Gastroesophageal sphincter (tissue), 4 donors: ENCODE data around the gene AK2. TPM values are rescaled to one million over a fixed set of nuclear protein-coding genes. Genes with fewer than 3 reads are reported as not detected.
"Not testable (repeated sequence)": the region's sequence is repeated elsewhere in the genome, so short reads cannot be mapped to it uniquely, and the experiment has no call there.

Source experiments
- ATAC-seq: fragments of 150-250 bp; one replicate; pipeline ENCODE4 v1.9.1; 2016; ENCODE audit warnings: mild to moderate bottlenecking, moderate library complexity
- H3K27ac ChIP-seq, 4 donors: fragments of 200-600 bp; sonication (generic) in 3 of 4; 1 replicate in 3 of 4; 2 replicates in 1 of 4; pipeline ENCODE4 v1.5.1; 2016 to 2019
- H3K27me3 ChIP-seq: fragments of 200-600 bp; sonication (generic); one replicate; pipeline ENCODE4 v1.5.1; 2019
- H3K36me3 ChIP-seq, 2 donors: fragments of 200-600 bp; sonication (generic); one replicate each; pipeline ENCODE4 v1.5.1; 2019; ENCODE audit warnings: control low read depth in 1 of 2
- H3K4me1 ChIP-seq, 3 donors: fragments of 200-600 bp; sonication (generic); 1 replicate in 2 of 3; 2 replicates in 1 of 3; pipeline ENCODE4 v1.5.1; 2016 to 2019; ENCODE audit warnings: control low read depth in 2 of 3
- H3K4me3 ChIP-seq, 2 donors: fragments of 200-600 bp; sonication (generic); one replicate each; pipeline ENCODE4 v1.5.1; 2019; ENCODE audit warnings: mild to moderate bottlenecking in 1 of 2, moderate library complexity in 1 of 2
- H3K9me3 ChIP-seq, 3 donors: fragments of 200-600 bp; sonication (generic); one replicate each; pipeline ENCODE4 v1.5.1; 2017 to 2019; ENCODE audit warnings: control low read depth in 2 of 3
- EP300 ChIP-seq: sonication (generic); formaldehyde crosslinking; IDR thresholded peaks from one replicate; pipeline ENCODE4 v1.6.1; 2017; ENCODE audit warnings: antibody characterized with exemption, mild to moderate bottlenecking
- POLR2A ChIP-seq, 2 donors: fragments of 450-650 bp; IDR thresholded peaks; one replicate each; pipeline ENCODE4 v1.6.1; 2017; ENCODE audit warnings: antibody characterized with exemption in 2 of 2, mild to moderate bottlenecking in 2 of 2, moderate library complexity in 1 of 2
- POLR2AphosphoS5 ChIP-seq: sonication (generic); formaldehyde crosslinking; IDR thresholded peaks from one replicate; pipeline ENCODE4 v1.6.1; 2017; ENCODE audit warnings: antibody characterized with exemption
- WGBS, 2 donors: methylation state at CpG; one replicate each; pipeline ENCODE4 v1.1.5; 2018; ENCODE audit warnings: low coverage in 1 of 2; 5-methylcytosine and 5-hydroxymethylcytosine counted together
- total RNA-seq, 4 donors: library from RNA; depleted of rRNA; stranded (reverse); fragments of >200 nt; gene quantifications; one replicate each; pipeline ENCODE4 v1.1.0, GENCODE V29; 2016
- TF ChIP-seq, protein P1 (sequence below), 4 experiments: fragments of 200-600 bp in 2 of 4; fragments of 450-650 bp in 2 of 4; sonication (generic) in 1 of 4; IDR thresholded peaks; one replicate each; pipeline ENCODE4 v1.5.1; 2017 to 2019; ENCODE audit warnings: antibody characterized with exemption in 4 of 4, mild to moderate bottlenecking in 2 of 4, moderate library complexity in 2 of 4

AK2 gene
- total RNA-seq, 4 donors from 2014 or later = 88.9 to 115 (median 97.1) TPM

DNA sequence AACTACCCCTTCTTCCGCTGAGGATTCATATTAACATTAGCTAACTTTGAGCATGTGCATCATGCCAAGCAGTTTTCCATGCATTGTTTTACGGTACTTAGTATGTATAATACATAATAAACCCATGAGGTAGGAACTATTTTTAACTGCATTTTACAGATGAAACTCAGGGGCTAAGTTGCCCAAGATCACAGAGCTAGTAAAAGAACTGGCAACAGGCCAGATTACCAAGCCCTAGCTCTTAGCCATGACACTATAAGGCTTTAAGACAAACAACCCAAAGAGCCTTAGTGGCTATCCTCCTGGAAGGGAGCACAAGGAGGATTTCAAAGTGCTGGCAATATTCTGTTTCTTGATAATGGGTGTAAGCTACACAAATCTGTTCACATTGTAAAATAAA lies 6.1 kb downstream of the AK2 start:
- TF ChIP-seq POLR2AphosphoS5 = peak; percentile 45
- TF ChIP-seq, protein P1, sequence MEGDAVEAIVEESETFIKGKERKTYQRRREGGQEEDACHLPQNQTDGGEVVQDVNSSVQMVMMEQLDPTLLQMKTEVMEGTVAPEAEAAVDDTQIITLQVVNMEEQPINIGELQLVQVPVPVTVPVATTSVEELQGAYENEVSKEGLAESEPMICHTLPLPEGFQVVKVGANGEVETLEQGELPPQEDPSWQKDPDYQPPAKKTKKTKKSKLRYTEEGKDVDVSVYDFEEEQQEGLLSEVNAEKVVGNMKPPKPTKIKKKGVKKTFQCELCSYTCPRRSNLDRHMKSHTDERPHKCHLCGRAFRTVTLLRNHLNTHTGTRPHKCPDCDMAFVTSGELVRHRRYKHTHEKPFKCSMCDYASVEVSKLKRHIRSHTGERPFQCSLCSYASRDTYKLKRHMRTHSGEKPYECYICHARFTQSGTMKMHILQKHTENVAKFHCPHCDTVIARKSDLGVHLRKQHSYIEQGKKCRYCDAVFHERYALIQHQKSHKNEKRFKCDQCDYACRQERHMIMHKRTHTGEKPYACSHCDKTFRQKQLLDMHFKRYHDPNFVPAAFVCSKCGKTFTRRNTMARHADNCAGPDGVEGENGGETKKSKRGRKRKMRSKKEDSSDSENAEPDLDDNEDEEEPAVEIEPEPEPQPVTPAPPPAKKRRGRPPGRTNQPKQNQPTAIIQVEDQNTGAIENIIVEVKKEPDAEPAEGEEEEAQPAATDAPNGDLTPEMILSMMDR (IDR thresholded peaks at IDR 0.05) = no peak
- no peak for TF ChIP-seq EP300
- peaks cover 0 to 64% (median 20%) of the 10 kb centered on the region in 3 donors for H3K4me1 ChIP-seq
- H3K36me3 ChIP-seq = peaks cover 0 to 31% of the 10 kb centered on the region in 2 donors
- no peak for ATAC-seq
- H3K27me3 ChIP-seq = no peaks in the 10 kb centered on the region
- H3K4me3 ChIP-seq = no peak overlapping the region
- H3K27ac ChIP-seq = no peak overlapping the region
- no peaks in the 10 kb centered on the region for H3K9me3 ChIP-seq
- WGBS, 2 donors = 54 to 100% methylated on average over 1 to 2 of the region's 2 CpGs

DNA sequence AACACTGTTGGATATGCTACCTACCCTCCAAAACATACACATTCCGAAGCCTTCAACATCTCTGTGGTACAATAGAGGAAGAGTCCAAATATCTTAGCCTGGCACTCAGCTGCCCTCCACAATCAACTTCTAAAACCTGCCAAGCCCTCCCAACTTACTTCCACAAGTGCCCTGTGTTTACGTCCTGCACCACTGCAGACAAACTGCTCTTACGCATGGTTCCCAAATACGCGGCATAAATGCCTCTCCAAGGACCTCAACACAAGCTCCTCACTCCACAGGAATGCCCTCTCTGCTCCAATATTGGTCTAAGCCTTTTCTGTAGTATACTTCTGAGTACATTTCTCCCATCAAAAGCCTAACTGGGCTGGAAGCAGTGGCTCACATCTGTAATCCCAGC lies 6.8 kb downstream of the AK2 start:
- Histone ChIP-seq H3K4me3 (no peak overlapping the region), H3K9me3 (no peaks in the 10 kb centered on the region), H3K27ac (no peak overlapping the region), H3K27me3 (no peaks in the 10 kb centered on the region), H3K4me1 (peaks cover 0 to 62% (median 15%) of the 10 kb centered on the region in 3 donors), H3K36me3 (peaks cover 0 to 30% of the 10 kb centered on the region in 2 donors)
- no peak for TF ChIP-seq POLR2AphosphoS5
- TF ChIP-seq, protein P1 (IDR thresholded peaks at IDR 0.05) = no peak
- no peak for TF ChIP-seq EP300
- TF ChIP-seq POLR2A (IDR thresholded peaks at IDR 0.05) = no peak
- WGBS, 2 donors = 88 to 92% methylated on average over 4 to 5 of the region's 5 CpGs
- no peak for ATAC-seq

DNA sequence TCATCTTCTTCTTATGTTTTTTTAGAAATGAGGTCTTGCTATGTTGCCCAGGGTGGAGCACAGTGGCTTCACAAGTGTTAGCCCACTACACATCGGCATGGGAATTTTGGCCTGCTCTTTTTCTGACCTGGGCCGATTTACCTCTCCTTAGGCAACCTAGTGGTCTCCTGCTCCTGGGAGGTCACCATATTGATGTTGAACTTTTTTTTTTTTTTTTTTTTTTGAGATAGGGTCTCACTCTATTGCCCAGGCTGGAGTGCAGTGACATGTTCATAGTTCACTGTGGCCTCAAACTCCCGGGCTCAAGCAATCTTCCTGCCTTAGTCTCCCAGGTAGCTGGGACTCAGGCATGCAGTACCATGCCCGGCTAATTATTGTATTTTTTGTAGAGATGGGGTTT lies 7.5 kb downstream of the AK2 start:
- Histone ChIP-seq H3K9me3 (no peaks in the 10 kb centered on the region), H3K27ac (no peak overlapping the region), H3K27me3 (no peaks in the 10 kb centered on the region), H3K4me3 (no peak overlapping the region), H3K36me3 (peaks cover 0 to 27% of the 10 kb centered on the region in 2 donors), H3K4me1 (peaks cover 0 to 55% (median 11%) of the 10 kb centered on the region in 3 donors)
- TF ChIP-seq, protein P1 (IDR thresholded peaks at IDR 0.05) = no peak
- TF ChIP-seq EP300 = no peak
- TF ChIP-seq POLR2A (IDR thresholded peaks at IDR 0.05) = no peak
- TF ChIP-seq POLR2AphosphoS5 = no peak
- no peak for ATAC-seq
- 83 to 95% methylated on average over 1 to 2 of the region's 4 CpGs for WGBS, 2 donors

DNA sequence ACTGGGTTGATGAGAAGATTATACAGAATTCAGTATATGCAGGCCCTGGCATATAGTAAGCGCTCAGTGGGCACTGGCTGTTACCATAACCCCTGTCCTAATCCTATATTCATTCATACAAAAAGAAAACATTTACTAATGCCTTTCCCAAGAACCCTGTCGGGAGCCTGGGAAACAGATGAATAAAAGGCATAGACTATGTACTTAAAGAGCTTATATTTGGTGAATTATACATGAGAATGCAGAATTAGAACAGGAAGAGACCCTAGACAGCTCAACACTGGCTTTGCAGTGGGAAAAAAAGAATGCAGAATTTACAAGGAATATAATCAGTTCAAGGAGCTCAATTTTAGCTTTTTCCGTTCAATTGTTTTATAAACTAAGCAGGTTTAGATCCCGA lies 10.9 kb downstream of the AK2 start:
- H3K9me3 ChIP-seq = no peaks in the 10 kb centered on the region
- no peak overlapping the region for H3K27ac ChIP-seq
- H3K27me3 ChIP-seq = no peaks in the 10 kb centered on the region
- no peak overlapping the region for H3K4me3 ChIP-seq
- TF ChIP-seq POLR2AphosphoS5 (no peak), POLR2A (IDR thresholded peaks at IDR 0.05) (no peak), EP300 (no peak)
- TF ChIP-seq, protein P1 (IDR thresholded peaks at IDR 0.05) = no peak
- WGBS, 2 donors = 82 to 83% methylated on average over 2 to 4 of the region's 4 CpGs
- ATAC-seq = no peak
- H3K4me1 ChIP-seq = peaks cover 0 to 22% (median 4%) of the 10 kb centered on the region in 3 donors
- peaks cover 0 to 56% of the 10 kb centered on the region in 2 donors for H3K36me3 ChIP-seq

DNA sequence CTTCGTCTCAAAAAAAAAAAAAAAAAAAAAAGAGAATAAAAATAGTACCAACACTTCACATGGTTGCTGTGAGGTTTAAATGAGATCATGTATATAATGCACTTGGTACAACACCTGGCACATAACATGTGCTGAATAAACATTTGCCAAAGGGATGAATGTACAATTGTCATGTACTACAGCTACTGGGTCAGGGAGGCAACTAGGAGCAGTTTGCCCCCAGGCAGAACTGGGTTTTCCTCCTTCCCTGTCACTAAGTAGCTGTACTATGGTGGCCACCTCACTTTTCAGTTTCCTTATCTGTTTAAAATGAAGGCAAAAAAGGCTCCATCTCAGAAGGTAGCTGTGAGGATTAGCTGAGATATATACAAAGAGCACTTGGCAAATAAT lies 11.5 kb downstream of the AK2 start:
- no peak overlapping the region for H3K4me3 ChIP-seq
- H3K36me3 ChIP-seq = peaks cover 0 to 61% of the 10 kb centered on the region in 2 donors
- no peaks in the 10 kb centered on the region for H3K9me3 ChIP-seq
- peaks cover 0 to 16% (median 0%) of the 10 kb centered on the region in 3 donors for H3K4me1 ChIP-seq
- TF ChIP-seq POLR2AphosphoS5 = no peak
- TF ChIP-seq, protein P1 (IDR thresholded peaks at IDR 0.05) = no peak
- no peak for TF ChIP-seq EP300
- no peak for TF ChIP-seq POLR2A (IDR thresholded peaks at IDR 0.05)
- 33% methylated on average over 1 of the region's 1 CpG; no CpG with 5 or more reads in 1 of the 2 donors for WGBS, 2 donors
- H3K27ac ChIP-seq = no peak overlapping the region
- ATAC-seq = no peak
- H3K27me3 ChIP-seq = no peaks in the 10 kb centered on the region

DNA sequence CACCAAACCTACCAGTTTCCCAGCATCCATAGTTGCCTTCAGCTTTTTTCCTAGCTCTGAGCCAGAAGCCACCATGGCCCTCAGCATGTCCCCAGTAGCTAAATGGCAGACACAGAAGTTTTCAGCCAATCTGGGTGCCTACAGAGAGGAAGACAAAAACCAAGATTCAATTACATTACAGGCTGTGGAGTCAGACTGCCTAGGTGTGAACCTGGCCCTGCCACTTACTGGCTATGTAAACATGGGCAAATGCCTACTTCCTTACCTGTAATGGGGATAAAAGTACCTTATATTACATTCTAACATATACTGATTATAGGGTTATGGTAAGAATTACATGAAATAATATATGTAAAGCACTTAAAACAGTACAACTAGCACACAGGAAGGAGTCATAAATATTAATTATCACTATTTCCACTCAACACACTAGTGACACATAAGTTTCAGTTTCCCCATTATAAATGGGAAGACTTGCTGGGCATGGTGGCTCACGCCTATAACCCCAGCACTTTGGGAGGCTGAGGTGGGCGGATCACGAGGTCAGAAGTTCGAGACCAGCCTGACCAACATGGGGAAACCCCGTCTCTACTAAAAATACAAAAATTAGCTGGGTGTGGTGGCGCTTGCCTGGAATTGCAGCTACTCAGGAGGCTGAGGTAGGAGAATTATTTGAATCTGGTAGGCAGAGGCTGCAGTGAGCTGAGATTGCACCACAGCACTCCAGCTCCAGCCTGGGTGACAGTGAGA lies 12.1 kb downstream of the AK2 start:
- H3K9me3 ChIP-seq, ATAC-seq, H3K4me3 ChIP-seq, H3K27me3 ChIP-seq, H3K27ac ChIP-seq: not testable (repeated sequence)
- Histone ChIP-seq H3K36me3 (peaks cover 0 to 61% of the 10 kb centered on the region in 2 donors), H3K4me1 (peaks cover 0 to 11% (median 0%) of the 10 kb centered on the region in 3 donors)
- 87 to 93% methylated on average over 3 to 5 of the region's 6 CpGs for WGBS, 2 donors
